GM13977 (cell line): Measurements from ENCODE around the gene CHRM5.

Source experiments
- DNase-seq: peaks from one replicate; pipeline ENCODE4 v3.0.0; 2012; ENCODE audit warnings: low spot score
- CTCF ChIP-seq: IDR thresholded peaks from 2 replicates; pipeline ENCODE4 v1.5.1; 2012; ENCODE audit warnings: mild to moderate bottlenecking, control low read depth; ENCODE audit not compliant: insufficient read depth; ENCODE audit errors: extremely low read depth, missing control alignments
- in situ Hi-C: fragments of 300-500 bp; cut with MboI; formaldehyde crosslinking; loops from one replicate; pipeline ENCODE4 v1.12.0; 2022; ENCODE audit warnings: low sequenced_read_pairs, low pct_unique_long_range_greater_than_20kb, mixed read lengths, inconsistent platforms; ENCODE audit not compliant: unreplicated experiment

CHRM5 gene

GRCh38 chr15:34001536-34001935, 33.2 kb downstream of the CHRM5 start:
- TF ChIP-seq CTCF, result no peak
- no peak for DNase-seq
- in situ Hi-C loops, result no loop called here

DNA sequence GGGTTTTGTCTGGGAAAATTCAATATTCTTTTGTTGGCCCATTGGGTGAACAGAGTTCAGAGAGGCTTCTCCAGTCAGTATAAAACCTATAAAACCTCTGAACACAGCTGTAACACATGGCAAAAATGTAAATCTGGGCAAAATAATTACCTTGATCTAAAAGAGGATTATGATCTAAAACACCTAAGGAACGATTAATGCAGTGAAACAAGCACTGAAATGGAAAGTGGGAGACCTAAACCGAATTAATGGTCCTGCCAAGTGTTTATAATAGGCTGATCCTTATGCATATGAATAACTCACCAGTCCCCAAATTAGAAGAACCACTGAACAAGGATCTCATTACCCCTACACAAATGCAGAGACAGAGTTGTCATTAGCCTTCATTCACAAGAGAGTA, 38.1 kb downstream of the CHRM5 start:
- in situ Hi-C loops, result no loop called here
- no peak for TF ChIP-seq CTCF
- DNase-seq, result no peak

DNA sequence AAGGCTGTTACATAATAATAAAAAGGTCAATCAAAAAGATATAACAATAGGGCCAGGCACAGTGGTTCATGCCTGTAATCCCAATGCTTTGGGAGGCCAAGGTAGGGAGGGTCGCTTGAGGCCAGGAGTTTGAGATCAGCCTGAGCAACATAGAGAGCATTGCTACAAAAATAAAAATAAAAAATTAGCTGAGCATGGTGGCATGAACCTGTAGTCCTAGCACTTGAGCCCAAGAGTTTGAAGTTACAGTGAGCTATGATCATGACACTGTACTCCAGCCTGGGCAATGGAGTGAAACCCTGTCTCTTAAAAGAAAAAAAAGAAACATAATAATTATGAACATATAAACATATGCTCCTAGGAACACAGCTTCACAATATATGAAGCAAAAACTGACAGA, 41.4 kb downstream of the CHRM5 start:
- in situ Hi-C loops, result no loop called here
- TF ChIP-seq CTCF, result no peak
- DNase-seq, result no peak

GRCh38 chr15:34010921-34011320, 42.6 kb downstream of the CHRM5 start:
- no peak for DNase-seq
- in situ Hi-C loops, result no loop called here
- no peak for TF ChIP-seq CTCF

- DNase-seq, result no peak
- no peak for TF ChIP-seq CTCF
- in situ Hi-C loops, result no loop called here
Measured at GRCh38 chr15:34011481-34011880, 43.2 kb downstream of the CHRM5 start.

DNA sequence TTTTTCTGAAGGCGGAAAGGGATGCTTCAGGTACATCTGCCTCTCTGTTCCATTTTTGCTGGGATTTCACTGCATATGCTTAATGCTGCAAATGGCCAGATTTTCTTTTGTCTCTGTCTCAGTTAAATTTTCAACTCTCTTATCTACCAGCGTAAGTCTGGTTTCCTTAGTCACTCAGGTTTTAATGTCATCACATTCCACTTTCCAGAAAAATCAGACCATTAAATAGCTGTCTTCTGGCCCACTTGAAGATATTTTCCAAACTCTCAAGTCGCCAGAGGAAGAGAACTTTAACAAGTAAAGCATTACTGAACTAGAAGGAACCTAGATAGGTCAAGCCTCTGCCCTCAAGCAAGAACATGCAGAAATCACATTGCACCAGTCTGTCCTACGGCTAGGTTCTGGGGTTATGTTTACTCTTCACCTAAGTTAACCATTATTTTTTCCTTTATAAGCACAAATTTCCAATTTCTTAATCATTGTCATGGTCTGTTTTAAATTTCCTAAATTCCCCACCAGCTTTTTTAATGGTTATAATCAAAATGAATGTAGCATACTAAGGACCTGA, 44.2 kb downstream of the CHRM5 start:
- no peak for DNase-seq
- TF ChIP-seq CTCF, result no peak
- in situ Hi-C loops, result no loop called here

DNA sequence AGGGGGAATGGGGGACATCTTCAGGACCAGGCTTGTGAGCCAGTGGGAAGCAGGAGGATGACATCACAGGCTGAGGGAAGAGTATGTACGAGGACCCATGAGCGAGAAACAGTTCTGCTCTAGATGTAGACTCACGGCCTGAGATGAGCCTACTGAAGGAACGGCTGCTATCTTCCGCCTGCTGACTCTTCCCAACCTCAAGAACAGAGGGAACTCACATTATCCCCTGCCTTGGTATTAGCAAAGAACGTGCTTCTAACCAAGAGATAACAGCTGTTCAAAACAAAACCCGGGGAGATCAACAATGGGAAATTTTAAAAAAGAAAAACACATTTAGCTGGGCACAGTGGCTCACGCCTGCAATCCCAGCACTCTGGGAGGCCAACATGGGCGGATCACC, 45.4 kb downstream of the CHRM5 start:
- DNase-seq, result no peak
- no peak for TF ChIP-seq CTCF
- in situ Hi-C loops, result no loop called here
